Neural progenitor cell (in vitro differentiated cells): ENCODE measurements around the gene CPSF7. TPM values are rescaled to one million over a fixed set of nuclear protein-coding genes. Genes with fewer than 3 reads are reported as not detected.

Source experiments
- DNase-seq: peaks from one replicate; pipeline ENCODE4 v3.0.0-alpha.2; 2016; ENCODE audit warnings: low spot score
- H2AFZ ChIP-seq: fragments of 200-600 bp; sonication (generic); replicated peaks from 2 replicates; pipeline ENCODE4 v1.6.1; 2016; ENCODE audit warnings: antibody characterized with exemption
- H3F3A ChIP-seq: fragments of 200-600 bp; sonication (generic); 2 replicates; pipeline ENCODE4 v1.6.1; 2016; ENCODE audit warnings: antibody characterized with exemption, low read depth
- H3K27ac ChIP-seq: fragments of 200-600 bp; sonication (generic); 2 replicates; pipeline ENCODE4 v1.5.1; 2016; ENCODE audit warnings: mild to moderate bottlenecking
- H3K27me3 ChIP-seq: fragments of 200-600 bp; sonication (generic); 2 replicates; pipeline ENCODE4 v1.6.1; 2016; ENCODE audit warnings: mild to moderate bottlenecking, moderate library complexity
- H3K36me3 ChIP-seq: fragments of 200-600 bp; sonication (generic); 2 replicates; pipeline ENCODE4 v1.5.1; 2016
- H3K4me1 ChIP-seq: fragments of 200-600 bp; sonication (generic); 2 replicates; pipeline ENCODE4 v1.6.1; 2016; ENCODE audit warnings: mixed run types
- H3K4me2 ChIP-seq: fragments of 200-600 bp; sonication (generic); 2 replicates; pipeline ENCODE4 v1.6.1; 2016
- H3K4me3 ChIP-seq: fragments of 200-600 bp; sonication (generic); 2 replicates; pipeline ENCODE4 v1.5.1; 2016
- H3K79me2 ChIP-seq: fragments of 200-600 bp; sonication (generic); 2 replicates; pipeline ENCODE4 v1.6.1; 2016; ENCODE audit warnings: low read depth
- H3K9ac ChIP-seq: fragments of 200-600 bp; sonication (generic); 2 replicates; pipeline ENCODE4 v1.6.1; 2016
- H3K9me3 ChIP-seq: fragments of 200-600 bp; sonication (generic); 2 replicates; pipeline ENCODE4 v1.5.1; 2016; ENCODE audit warnings: low read depth
- H4K20me1 ChIP-seq: fragments of 200-600 bp; sonication (generic); 2 replicates; pipeline ENCODE4 v1.6.1; 2016; ENCODE audit warnings: low read depth
- H3K27ac Mint-ChIP-seq: 3 replicates; pipeline ENCODE4 v1.8.0; 2021; ENCODE audit warnings: mixed read lengths
- H3K27me3 Mint-ChIP-seq: 2 replicates; pipeline ENCODE4 v1.8.0; 2022; ENCODE audit warnings: low read depth, mild to moderate bottlenecking, inconsistent platforms, moderate library complexity, mixed read lengths; ENCODE audit not compliant: insufficient read depth
- H3K36me3 Mint-ChIP-seq: 3 replicates; pipeline ENCODE4 v1.8.0; 2021; ENCODE audit warnings: mixed read lengths
- H3K4me1 Mint-ChIP-seq: 3 replicates; pipeline ENCODE4 v1.8.0; 2021; ENCODE audit warnings: mixed read lengths
- H3K4me3 Mint-ChIP-seq: 3 replicates; pipeline ENCODE4 v1.8.0; 2021; ENCODE audit warnings: mild to moderate bottlenecking, moderate library complexity, mixed read lengths
- H3K9me3 Mint-ChIP-seq: 3 replicates; pipeline ENCODE4 v1.8.0; 2020; ENCODE audit warnings: mixed read lengths
- CTCF ChIP-seq: fragments of 200-600 bp; sonication (generic); IDR thresholded peaks from 2 replicates; pipeline ENCODE4 v1.5.1; 2017; ENCODE audit warnings: antibody characterized with exemption, mild to moderate bottlenecking
- EZH2 ChIP-seq: fragments of 200-600 bp; sonication (generic); IDR thresholded peaks from 2 replicates; pipeline ENCODE4 v1.6.1; 2017; ENCODE audit warnings: antibody characterized with exemption, mild to moderate bottlenecking, moderate library complexity
- EZH2phosphoT487 ChIP-seq: fragments of 200-600 bp; sonication (generic); IDR thresholded peaks from 2 replicates; pipeline ENCODE4 v1.6.1; 2017; ENCODE audit warnings: antibody characterized with exemption
- total RNA-seq: library from RNA; depleted of rRNA; stranded (reverse); fragments of >200 nt; gene quantifications from 2 replicates; pipeline ENCODE4 v1.2.3, GENCODE V29; 2015; ENCODE audit warnings: low replicate concordance

Gene CPSF7
- total RNA-seq, 1 donor from 2014 or later = 60.7 TPM

- Histone ChIP-seq H3K9ac (no peak overlapping the region), H3K4me1 (peaks cover 10% of the 10 kb centered on the region), H3K79me2 (peaks cover 34% of the 10 kb centered on the region), H3K9me3 (no peaks in the 10 kb centered on the region), H3K27ac (no peak overlapping the region), H3F3A (peaks cover 13% of the 10 kb centered on the region), H3K27me3 (no peaks in the 10 kb centered on the region), H3K4me3 (no peak overlapping the region), H2AFZ (no peak overlapping the region), H4K20me1 (no peaks in the 10 kb centered on the region), H3K36me3 (no peaks in the 10 kb centered on the region), H3K4me2 (no peak overlapping the region)
- Mint-ChIP-seq H3K4me1 (peaks cover 28% of the 10 kb centered on the region), H3K27me3 (peaks cover 6% of the 10 kb centered on the region), H3K36me3 (peaks cover 9% of the 10 kb centered on the region), H3K4me3 (no peak overlapping the region), H3K27ac (no peak overlapping the region), H3K9me3 (no peaks in the 10 kb centered on the region)
- TF ChIP-seq EZH2 (no peak), EZH2phosphoT487 (no peak), CTCF (no peak)
- no peak for DNase-seq
Measured at GRCh38 chr11:61358566-61358965, 71.2 kb downstream of the CPSF7 start.

GRCh38 chr11:61357894-61358239, 71.9 kb downstream of the CPSF7 start:
- no peaks in the 10 kb centered on the region for H3K27me3 ChIP-seq
- H3K4me1 ChIP-seq = peaks cover 4% of the 10 kb centered on the region
- H3K4me1 Mint-ChIP-seq = peaks cover 21% of the 10 kb centered on the region
- H3K4me3 ChIP-seq = no peak overlapping the region
- no peaks in the 10 kb centered on the region for H3K9me3 Mint-ChIP-seq
- peaks cover 27% of the 10 kb centered on the region for H3K79me2 ChIP-seq
- TF ChIP-seq CTCF = no peak
- TF ChIP-seq EZH2phosphoT487 = no peak
- no peak for TF ChIP-seq EZH2
- no peak overlapping the region for H3K27ac Mint-ChIP-seq
- DNase-seq = no peak
- no peaks in the 10 kb centered on the region for H3K9me3 ChIP-seq
- H3K27ac ChIP-seq = no peak overlapping the region
- H3K4me2 ChIP-seq = no peak overlapping the region
- no peak overlapping the region for H3K9ac ChIP-seq
- H4K20me1 ChIP-seq = no peaks in the 10 kb centered on the region
- no peaks in the 10 kb centered on the region for H3K36me3 ChIP-seq
- peaks cover 13% of the 10 kb centered on the region for H3F3A ChIP-seq
- H2AFZ ChIP-seq = no peak overlapping the region
- peaks cover 6% of the 10 kb centered on the region for H3K27me3 Mint-ChIP-seq
- H3K36me3 Mint-ChIP-seq = peaks cover 9% of the 10 kb centered on the region
- H3K4me3 Mint-ChIP-seq = no peak overlapping the region

GRCh38 chr11:61357233-61357893, 72.4 kb downstream of the CPSF7 start:
- H3K4me2 ChIP-seq = no peak overlapping the region
- no peak for TF ChIP-seq EZH2
- no peak for TF ChIP-seq EZH2phosphoT487
- TF ChIP-seq CTCF = no peak
- H3F3A ChIP-seq = peaks cover 9% of the 10 kb centered on the region
- H3K36me3 ChIP-seq = no peaks in the 10 kb centered on the region
- Mint-ChIP-seq H3K27me3 (peaks cover 4% of the 10 kb centered on the region), H3K36me3 (peaks cover 8% of the 10 kb centered on the region), H3K4me1 (peaks cover 16% of the 10 kb centered on the region), H3K27ac (no peak overlapping the region), H3K9me3 (no peaks in the 10 kb centered on the region), H3K4me3 (no peak overlapping the region)
- no peak overlapping the region for H2AFZ ChIP-seq
- H3K27ac ChIP-seq = no peak overlapping the region
- H3K27me3 ChIP-seq = no peaks in the 10 kb centered on the region
- no peak for DNase-seq
- H4K20me1 ChIP-seq = no peaks in the 10 kb centered on the region
- no peak overlapping the region for H3K9ac ChIP-seq
- H3K79me2 ChIP-seq = peaks cover 22% of the 10 kb centered on the region
- no peaks in the 10 kb centered on the region for H3K9me3 ChIP-seq
- H3K4me1 ChIP-seq = peaks cover 4% of the 10 kb centered on the region
- H3K4me3 ChIP-seq = no peak overlapping the region
